HG02938 (cell line): ENCODE data around the gene OLFM4.

Source experiments
- ATAC-seq: cut with Tn5 transposase; IDR thresholded peaks from one replicate; pipeline ENCODE4 v1.9.1; 2021; ENCODE audit warnings: mild to moderate bottlenecking, moderate library complexity; ENCODE audit not compliant: unreplicated experiment

Gene OLFM4

DNA sequence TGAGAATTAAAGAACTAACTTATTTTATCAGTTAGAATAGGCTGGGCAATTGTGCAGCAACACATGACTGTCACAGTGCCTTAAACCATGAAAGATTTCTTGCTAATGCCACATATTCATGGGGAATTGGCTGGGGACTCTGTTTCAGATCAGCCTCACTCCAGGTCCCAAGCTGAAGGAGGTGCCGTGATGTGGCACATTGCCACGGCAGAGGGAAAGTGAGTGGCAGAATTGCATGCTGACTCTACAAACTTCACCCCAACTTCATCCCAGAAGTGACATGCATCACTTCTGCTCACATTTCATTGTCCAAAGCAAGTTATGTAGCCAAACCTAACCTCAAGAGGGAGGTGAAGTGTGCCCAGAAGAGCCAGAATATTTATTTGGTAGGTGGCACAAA is 37.8 kb downstream of the OLFM4 start:
- no peak for ATAC-seq

GRCh38 chr13:53068585-53069520 is 40.2 kb downstream of the OLFM4 start:
- no peak for ATAC-seq

DNA sequence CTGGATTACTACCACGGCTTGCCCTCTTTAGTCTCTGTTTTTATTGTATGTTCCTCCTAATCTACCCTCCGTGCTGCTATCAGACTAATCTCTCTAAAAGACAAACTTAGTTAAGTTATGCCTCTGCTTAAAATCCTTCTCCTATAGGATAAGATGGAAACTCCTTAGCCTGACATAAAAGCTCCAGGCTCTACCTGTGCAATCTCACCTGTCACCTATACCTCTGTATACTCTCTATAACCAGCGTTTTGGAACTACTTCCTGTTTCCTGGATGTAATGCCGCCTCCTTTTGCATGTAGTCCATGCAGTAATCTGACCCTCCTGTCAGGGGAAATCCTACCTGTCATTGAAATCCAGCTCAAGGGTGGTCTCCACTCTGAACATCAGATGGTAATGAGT is 41.2 kb downstream of the OLFM4 start:
- ATAC-seq: no peak

GRCh38 chr13:53073711-53074110 is 45.1 kb downstream of the OLFM4 start:
- no peak for ATAC-seq

- no peak for ATAC-seq
Measured at GRCh38 chr13:53074114-53074513, 45.5 kb downstream of the OLFM4 start.

GRCh38 chr13:53075356-53076041 is 46.9 kb downstream of the OLFM4 start:
- ATAC-seq: no peak

- ATAC-seq: no peak
Measured at GRCh38 chr13:53079691-53080090, 51.1 kb downstream of the OLFM4 start.

GRCh38 chr13:53088871-53089270 is 60.3 kb downstream of the OLFM4 start:
- no peak for ATAC-seq

DNA sequence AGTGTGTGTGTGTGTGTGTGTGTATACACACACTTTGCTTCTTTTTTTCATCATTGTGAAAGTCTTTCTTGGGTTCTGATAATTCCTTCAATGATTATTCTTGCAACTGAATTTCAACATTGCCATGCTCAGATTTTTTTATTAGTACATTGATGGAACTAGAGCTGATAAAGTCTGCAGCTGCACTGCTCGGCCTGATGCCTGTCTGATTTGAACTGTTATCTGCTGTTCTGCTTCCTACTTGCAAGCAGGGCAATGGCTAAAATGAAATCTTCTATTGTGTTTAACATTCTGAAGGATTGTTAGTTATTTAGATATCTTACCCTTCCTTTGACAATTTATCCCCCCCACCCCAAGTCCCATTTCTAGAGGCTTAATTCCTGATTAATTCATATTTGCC is 61.3 kb downstream of the OLFM4 start:
- no peak for ATAC-seq

DNA sequence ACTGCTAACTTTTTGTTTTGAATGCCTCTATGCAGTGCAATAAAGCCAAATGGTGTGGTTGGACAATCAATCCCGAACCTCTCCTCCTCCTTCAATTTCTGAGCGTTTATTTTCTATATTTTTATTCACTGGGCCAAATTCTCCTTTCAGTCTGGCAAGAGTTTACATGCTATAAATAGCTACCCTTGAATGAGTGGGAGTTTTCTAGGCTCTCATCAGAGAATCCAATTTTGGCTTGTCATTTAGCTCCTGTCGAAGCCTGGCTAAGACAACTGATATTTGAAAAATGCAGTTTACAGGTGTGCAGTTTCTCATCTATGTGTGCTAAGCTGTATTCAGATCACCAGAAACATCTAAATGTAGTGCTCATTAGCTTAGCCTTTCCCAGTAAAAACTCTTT is 61.8 kb downstream of the OLFM4 start:
- ATAC-seq: no peak

DNA sequence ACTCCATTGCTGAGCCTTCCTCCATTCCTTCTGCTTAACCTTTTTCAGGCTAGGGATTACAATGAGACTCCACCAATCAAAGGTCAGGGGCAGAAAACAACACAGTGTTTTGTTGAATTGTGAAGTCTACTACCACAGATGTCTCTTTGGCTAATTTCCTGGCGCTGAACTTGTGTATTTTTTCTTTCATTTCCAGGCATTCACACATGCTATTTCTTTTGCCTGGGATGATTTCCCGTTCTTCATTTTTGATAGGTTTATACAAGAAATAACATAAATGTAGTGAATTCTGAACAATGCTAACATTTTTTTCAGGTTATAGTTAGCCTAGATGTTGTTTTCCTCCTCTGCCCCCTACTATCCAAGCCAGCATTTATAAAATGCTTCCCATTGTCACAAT is 64.3 kb downstream of the OLFM4 start:
- no peak for ATAC-seq

DNA sequence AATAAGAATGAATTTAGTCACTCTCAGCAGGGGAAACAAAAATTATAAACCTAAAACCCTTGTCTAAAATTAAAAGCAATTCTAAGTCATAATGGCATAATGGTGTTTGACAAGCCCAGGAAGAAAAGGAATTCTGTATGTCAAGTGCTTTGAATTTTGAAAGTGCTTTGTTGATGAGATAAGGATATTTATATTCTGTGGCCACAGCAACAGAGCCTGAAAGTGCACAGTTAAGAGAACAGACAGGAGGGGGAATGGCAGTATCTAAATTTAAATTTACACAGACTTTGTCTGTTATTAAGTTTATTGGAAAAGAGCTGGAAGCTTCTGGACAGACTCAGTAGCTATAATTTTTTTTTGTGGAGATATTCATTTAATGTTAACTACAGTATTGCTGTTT is 69.8 kb downstream of the OLFM4 start:
- ATAC-seq: no peak

DNA sequence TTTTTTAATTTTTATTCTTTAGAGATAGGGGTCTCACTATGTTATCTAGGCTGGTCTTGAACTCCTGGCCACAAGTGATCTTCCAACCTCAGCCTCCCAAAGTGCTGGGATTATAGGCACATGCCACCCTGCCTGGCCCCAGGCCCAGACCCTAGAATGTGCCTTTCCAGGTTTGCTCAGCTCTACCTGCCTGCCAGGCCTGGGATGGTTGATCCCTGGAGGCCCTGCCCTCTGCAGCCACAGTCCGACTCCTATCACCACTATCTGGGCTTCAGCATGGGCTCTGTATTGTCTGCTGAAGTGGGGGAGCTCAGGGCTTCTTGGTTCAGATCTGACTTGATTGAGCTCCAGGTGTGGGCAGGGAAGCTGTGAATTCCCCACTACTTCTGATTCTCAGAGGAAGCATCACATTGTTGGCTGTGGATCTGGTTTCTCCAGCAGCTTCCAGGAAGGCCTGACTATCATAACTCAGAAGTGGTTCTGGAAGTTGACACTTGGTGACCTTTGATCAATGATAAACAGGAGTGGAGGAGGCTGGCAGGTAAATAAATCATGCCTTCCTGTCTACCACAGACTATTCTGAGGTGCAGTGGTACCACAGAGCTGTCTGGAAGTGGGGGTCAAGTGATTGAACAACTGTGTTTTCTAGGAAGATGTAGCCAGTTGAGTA is 71.9 kb downstream of the OLFM4 start:
- ATAC-seq: no peak
